IPS DF 19.7 (cell line): Measurements from ENCODE around the gene SNRNP70.

Experiments used
- DNase-seq: peaks from one replicate; pipeline ENCODE4 v3.0.0-alpha.2; 2013; ENCODE audit warnings: low read depth, low spot score

The SNRNP70 gene

GRCh38 chr19:49098795-49099194, 13.5 kb downstream of the SNRNP70 start:
- no peak for DNase-seq

GRCh38 chr19:49101160-49101559, 15.9 kb downstream of the SNRNP70 start:
- DNase-seq = no peak

DNA sequence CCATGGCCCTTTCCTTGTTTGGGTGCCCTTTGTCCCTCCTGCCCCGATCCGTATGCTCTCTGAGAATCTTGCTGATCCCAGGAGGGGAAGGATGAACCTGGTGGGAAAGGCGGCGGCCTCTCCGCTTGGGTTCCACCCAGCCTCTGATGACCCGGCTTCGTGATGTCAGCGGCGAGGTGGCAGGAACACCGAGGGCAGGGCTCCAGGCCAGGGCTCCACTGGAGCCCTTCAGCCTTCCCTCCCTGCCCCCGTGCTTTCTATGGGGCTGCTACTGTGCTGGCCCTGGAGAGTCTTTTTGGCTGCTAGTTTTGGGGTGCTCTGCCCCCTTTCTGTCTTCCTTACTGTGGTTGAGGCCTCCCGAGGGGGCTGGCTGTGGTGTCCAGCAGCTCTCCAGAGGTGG, 17.1 kb downstream of the SNRNP70 start:
- DNase-seq = no peak

GRCh38 chr19:49103331-49104085, 18.3 kb downstream of the SNRNP70 start:
- DNase-seq = no peak

GRCh38 chr19:49104229-49104864, 19.1 kb downstream of the SNRNP70 start:
- no peak for DNase-seq

DNA sequence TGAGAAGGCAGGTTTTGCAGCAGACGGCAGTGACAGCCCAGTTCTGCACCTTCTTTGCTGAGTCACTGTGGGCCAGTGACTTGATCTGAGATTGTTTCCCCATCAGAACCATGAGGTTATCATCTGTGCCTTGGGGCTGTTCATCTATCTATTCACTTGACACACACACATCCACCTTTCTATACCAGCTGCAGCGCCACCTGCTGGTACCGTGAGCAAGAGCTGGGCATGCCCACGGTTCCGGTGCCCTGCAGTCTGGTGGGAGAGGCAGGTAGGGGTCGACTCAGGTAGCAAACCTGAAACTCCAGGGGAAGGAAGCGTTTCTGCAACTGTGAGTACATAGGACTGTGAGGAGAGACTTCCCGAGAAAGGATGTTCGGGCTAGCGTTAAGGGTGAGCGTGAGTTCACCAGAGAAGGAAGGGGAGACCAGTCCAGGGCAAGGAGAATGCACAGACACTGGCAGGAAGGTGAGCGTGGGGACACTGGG, 21.4 kb downstream of the SNRNP70 start:
- no peak for DNase-seq

- no peak for DNase-seq
Observed at GRCh38 chr19:49107625-49108459, 22.6 kb downstream of the SNRNP70 start.

DNA sequence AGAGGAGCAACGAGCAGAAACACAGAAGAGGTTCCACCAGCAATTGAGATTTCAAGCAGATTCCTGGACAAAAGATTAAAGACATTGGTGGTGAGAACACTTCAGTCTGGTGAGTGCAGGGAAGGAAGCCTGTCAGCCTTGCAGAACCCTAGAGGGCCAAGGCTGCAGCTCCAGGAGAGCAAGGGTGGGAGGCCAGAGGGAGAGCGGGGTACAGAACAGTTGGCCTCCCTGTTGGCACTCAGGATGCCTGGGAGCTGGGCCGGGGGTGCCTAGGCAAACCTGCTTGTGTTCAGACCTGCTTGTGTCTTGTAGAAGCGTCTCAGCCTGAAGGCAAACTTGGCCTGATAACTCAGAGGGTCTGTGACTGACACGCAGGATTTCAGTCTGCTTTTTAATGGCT, 23.8 kb downstream of the SNRNP70 start:
- no peak for DNase-seq

DNA sequence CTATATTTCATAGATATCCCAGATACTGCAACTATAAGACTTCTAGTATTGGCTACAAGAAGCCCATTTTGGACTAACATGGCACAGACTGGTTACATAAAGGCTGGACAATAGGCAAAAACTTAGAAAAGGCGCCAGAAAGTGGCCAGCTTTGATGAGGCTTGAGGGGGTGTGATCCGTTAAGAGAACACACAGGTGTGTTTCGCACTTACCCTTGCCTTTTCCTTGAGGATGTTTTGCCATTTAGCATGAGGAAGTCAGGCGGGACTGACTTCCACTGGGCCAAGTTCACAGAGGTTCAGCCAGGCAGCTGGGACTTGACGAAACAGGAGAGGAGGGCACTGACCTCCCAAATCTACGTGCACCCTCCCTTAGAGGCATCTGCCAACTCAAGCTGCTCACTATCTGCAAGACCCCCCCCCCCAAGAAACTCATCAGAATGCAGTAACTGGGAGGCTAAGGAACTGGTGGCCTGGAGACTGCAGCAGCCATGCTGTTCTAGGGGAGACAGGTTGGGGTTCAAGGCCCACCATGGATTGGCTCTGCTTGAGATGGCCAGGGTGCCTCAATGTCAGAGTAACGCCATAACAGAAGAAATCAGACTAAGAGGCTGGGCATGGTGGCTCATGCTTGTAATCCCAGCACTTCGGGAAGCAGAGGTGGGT, 24.4 kb downstream of the SNRNP70 start:
- no peak for DNase-seq

DNA sequence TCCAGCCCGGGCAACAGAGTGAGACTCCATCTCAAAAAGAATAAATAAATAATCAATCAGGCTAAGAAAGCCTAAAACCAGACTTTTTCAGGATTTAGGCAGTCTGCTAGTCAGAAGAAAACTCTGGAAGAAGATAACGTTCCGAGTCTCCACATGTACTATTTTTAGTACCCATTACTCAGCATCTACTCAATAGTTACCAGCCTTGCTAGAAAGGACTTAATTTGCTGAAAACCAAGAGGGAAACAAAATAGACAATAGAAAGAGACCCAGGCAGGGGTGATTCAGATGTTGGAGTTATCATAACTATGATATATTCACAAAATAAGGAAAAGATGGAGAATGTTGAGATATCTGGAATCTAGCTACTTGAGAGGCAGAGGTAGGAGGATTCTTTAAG, 25.3 kb downstream of the SNRNP70 start:
- DNase-seq = no peak

GRCh38 chr19:49111218-49111998, 26.2 kb downstream of the SNRNP70 start:
- DNase-seq = no peak

DNA sequence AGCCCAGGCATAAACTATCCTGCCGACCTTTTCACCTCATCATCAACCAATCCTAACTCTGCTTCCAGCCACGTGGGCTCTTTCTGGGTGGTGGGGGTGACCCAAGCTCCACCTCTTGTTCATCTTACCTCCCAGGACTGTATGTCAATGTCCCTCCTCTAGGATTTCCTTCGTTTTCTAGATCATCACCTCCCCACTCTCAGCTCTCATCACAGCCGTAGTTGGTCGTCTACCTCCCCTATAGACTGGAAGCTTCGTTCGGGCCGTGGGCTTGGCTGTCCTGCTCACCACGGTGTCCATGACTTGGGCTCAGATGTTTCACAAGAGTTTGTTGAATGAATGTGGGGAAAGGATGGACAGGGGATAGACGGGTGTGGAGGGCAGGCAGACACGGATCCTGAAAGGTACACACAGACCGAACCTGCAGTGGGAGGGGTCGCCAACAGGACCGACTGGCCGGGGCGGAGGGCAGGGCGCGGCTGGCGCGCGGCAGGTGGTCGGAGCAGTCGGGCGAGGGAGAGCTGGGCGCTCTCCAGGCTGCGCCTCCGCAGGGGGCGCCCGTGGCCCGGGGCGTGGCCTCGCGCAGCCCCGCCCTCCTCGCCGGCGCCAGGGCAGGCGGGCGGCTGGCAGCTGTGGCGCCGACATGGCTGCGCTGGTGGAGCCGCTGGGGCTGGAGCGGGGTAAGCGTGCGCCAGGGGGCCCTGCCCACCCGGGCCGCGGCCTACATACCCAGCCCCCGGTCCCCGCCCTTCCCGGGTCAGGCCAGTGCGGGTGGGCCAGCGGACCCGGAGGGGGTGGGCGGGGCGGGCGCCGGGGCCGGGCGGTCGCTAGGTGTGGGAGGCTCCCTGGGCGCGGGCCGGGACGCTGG, 28.7 kb downstream of the SNRNP70 start, which contains the start of gene LIN7B:
Gene LIN7B, plus strand, starts transcription at position 609 of the 868 bp plus-strand sequence. Its CDS starts 35 bp downstream, at position 644.
- no peak for DNase-seq

DNA sequence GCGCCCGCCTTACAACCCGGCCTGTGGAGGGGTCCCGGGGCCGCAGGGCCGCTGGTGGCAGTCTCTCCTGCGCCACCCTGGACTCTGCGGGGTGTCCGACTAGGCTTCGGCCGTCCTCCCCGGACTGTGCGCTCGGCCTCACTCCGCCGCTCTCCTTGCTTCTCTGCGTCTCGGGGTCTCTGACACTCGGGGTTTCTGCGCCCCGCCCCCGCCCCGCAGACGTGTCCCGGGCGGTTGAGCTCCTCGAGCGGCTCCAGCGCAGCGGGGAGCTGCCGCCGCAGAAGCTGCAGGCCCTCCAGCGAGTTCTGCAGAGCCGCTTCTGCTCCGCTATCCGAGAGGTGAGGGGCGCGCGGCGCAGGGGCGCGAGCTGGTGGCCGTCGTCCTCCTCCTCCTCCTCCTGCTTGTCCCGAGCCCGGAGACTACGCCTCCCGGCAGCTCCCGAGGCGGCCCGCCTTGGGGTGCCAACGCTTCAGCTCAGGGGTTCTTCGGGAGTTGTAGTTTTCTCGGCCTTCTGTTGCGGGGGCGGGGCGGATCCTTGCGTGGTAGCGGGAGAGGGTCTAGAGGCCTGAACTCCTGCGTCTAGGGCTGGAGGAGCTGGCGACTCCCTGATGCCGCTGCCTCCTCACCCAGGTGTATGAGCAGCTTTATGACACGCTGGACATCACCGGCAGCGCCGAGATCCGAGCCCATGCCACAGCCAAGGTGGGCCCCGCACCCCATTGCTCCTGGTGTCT, 29.5 kb downstream of the SNRNP70 start:
- no peak for DNase-seq

DNA sequence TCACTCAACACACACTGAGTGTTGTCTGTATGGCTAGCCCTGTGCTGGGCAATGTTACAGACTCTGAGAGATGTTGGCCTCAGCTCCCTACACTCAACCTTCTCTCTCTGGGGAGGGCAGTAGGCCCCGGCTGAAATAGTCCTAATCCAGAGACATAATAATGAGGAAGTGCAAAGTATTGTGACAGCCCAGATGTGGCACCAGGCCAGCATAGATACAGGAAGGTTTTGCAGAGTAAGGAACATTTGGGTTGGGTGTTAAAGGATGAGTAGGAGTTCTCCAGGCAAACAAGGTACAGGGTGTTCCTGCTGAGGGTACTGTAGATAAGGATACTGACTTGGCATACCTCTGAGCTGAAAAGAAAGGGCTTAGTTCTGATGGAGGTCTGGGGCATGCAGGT, 31.3 kb downstream of the SNRNP70 start:
- DNase-seq = no peak

DNA sequence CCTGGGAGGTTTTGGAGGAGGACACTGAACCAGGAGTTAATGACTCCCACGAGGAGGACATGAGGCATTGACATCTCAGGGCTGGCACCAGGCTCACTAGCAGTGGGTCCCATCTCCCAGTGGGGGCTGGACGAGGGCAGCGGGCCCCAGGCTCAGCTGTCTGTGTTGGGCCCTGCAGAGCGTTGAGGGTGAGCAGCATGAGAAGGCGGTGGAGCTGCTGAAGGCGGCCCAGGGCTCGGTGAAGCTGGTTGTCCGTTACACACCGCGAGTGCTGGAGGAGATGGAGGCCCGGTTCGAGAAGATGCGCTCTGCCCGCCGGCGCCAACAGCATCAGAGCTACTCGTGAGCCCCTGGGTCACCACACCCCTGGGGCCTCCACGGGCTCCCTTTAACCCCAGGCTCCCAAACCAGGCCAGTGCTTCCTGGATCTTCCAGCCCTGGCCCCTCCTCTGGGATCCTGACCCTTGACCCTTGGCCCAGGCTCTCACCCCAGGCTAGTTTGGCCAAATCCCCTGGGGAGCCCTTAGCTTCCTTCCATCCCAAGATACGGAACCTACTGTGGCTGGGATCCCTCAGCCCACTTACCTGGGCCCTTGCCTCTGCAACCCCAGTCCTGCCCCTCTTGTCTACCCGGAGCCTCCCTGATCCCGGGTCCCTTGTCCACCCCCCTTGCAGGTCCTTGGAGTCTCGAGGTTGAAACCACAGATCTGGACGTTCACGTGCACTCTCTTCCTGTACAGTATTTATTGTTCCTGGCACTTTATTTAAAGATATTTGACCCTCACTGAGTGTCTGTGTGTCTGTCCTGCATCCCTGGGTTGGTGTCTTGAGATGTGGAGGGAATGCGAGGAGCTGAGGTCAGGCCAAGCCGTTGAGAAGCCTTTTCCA, 32.7 kb downstream of the SNRNP70 start:
- DNase-seq = no peak

- DNase-seq = no peak
Observed at GRCh38 chr19:49118565-49119410, 33.5 kb downstream of the SNRNP70 start, which contains the start of gene C19orf73. C19orf73 (minus strand) TSS chr19:49119143; CDS start chr19:49119022, 121 bp downstream.
